ENCODE measurements around the gene RBM22. TPM values are rescaled to one million over a fixed set of nuclear protein-coding genes. Genes with fewer than 3 reads are reported as not detected.

RBM22 gene
- total and polyA plus RNA-seq, 2 donors: 38.4 to 76.7 TPM

GRCh38 chr5:150670275-150670947, 30.5 kb downstream of the RBM22 start:
- Histone ChIP-seq H3K36me3 (ENCODE audit: control insufficient read depth in 2 of 2, insufficient read depth in 2 of 2, low read length in 1 of 2) (no peaks in the 10 kb centered on the region), H3K4me1 (ENCODE audit: control insufficient read depth in 2 of 2, insufficient read depth in 2 of 2, low read length in 2 of 2) (peaks cover 2 to 17% of the 10 kb centered on the region in 2 donors), H3K4me3 (ENCODE audit: low read length in 2 of 2) (no peak overlapping the region), H3K9me3 (ENCODE audit: control insufficient read depth in 2 of 2, insufficient read depth in 1 of 2, low read length in 1 of 2) (no peaks in the 10 kb centered on the region), H3K27ac (ENCODE audit: low read depth in 1 of 2, low read length in 1 of 2) (no peak overlapping the region), H3K27me3 (ENCODE audit: control insufficient read depth in 2 of 2, insufficient read depth in 1 of 2, low read length in 1 of 2) (peaks cover 10 to 37% of the 10 kb centered on the region in 2 donors)
- WGBS: 96% methylated on average over 14 of the region's 14 CpGs
- no peak for DNase-seq (ENCODE audit: low read depth in 6 of 9, low spot score in 9 of 9)

- Histone ChIP-seq H3K27ac (ENCODE audit: low read depth in 1 of 2, low read length in 1 of 2) (no peak overlapping the region), H3K4me3 (ENCODE audit: low read length in 2 of 2) (no peak overlapping the region), H3K9me3 (ENCODE audit: control insufficient read depth in 2 of 2, insufficient read depth in 1 of 2, low read length in 1 of 2) (no peaks in the 10 kb centered on the region), H3K27me3 (ENCODE audit: control insufficient read depth in 2 of 2, insufficient read depth in 1 of 2, low read length in 1 of 2) (peaks cover 0 to 25% of the 10 kb centered on the region in 2 donors), H3K4me1 (ENCODE audit: control insufficient read depth in 2 of 2, insufficient read depth in 2 of 2, low read length in 2 of 2) (no peaks in the 10 kb centered on the region), H3K36me3 (ENCODE audit: control insufficient read depth in 2 of 2, insufficient read depth in 2 of 2, low read length in 1 of 2) (no peaks in the 10 kb centered on the region)
- DNase-seq (ENCODE audit: low read depth in 6 of 9, low spot score in 9 of 9): no peak
- 90% methylated on average over 12 of the region's 12 CpGs for WGBS
Measured at GRCh38 chr5:150665044-150665443, 35.8 kb downstream of the RBM22 start.

- Histone ChIP-seq H3K27me3 (ENCODE audit: control insufficient read depth in 2 of 2, insufficient read depth in 1 of 2, low read length in 1 of 2) (peaks cover 0 to 22% of the 10 kb centered on the region in 2 donors), H3K36me3 (ENCODE audit: control insufficient read depth in 2 of 2, insufficient read depth in 2 of 2, low read length in 1 of 2) (no peaks in the 10 kb centered on the region), H3K9me3 (ENCODE audit: control insufficient read depth in 2 of 2, insufficient read depth in 1 of 2, low read length in 1 of 2) (no peaks in the 10 kb centered on the region), H3K27ac (ENCODE audit: low read depth in 1 of 2, low read length in 1 of 2) (no peak overlapping the region), H3K4me3 (ENCODE audit: low read length in 2 of 2) (no peak overlapping the region), H3K4me1 (ENCODE audit: control insufficient read depth in 2 of 2, insufficient read depth in 2 of 2, low read length in 2 of 2) (no peaks in the 10 kb centered on the region)
- 96% methylated on average over 3 of the region's 3 CpGs for WGBS
- DNase-seq (ENCODE audit: low read depth in 6 of 9, low spot score in 9 of 9): no peak
Measured at GRCh38 chr5:150663936-150664335, 36.9 kb downstream of the RBM22 start.

- H3K9me3 ChIP-seq (ENCODE audit: control insufficient read depth in 2 of 2, insufficient read depth in 1 of 2, low read length in 1 of 2): no peaks in the 10 kb centered on the region
- 94% methylated on average over 4 of the region's 4 CpGs for WGBS
- DNase-seq (ENCODE audit: low read depth in 6 of 9, low spot score in 9 of 9): no peak
Measured at GRCh38 chr5:150662731-150663516, 37.9 kb downstream of the RBM22 start.

GRCh38 chr5:150661821-150662596, 38.9 kb downstream of the RBM22 start:
- Histone ChIP-seq H3K36me3 (ENCODE audit: control insufficient read depth in 2 of 2, insufficient read depth in 2 of 2, low read length in 1 of 2) (no peaks in the 10 kb centered on the region), H3K27ac (ENCODE audit: low read depth in 1 of 2, low read length in 1 of 2) (no peak overlapping the region), H3K9me3 (ENCODE audit: control insufficient read depth in 2 of 2, insufficient read depth in 1 of 2, low read length in 1 of 2) (no peaks in the 10 kb centered on the region), H3K4me3 (ENCODE audit: low read length in 2 of 2) (no peak overlapping the region), H3K27me3 (ENCODE audit: control insufficient read depth in 2 of 2, insufficient read depth in 1 of 2, low read length in 1 of 2) (peaks cover 0 to 20% of the 10 kb centered on the region in 2 donors), H3K4me1 (ENCODE audit: control insufficient read depth in 2 of 2, insufficient read depth in 2 of 2, low read length in 2 of 2) (peaks cover 0 to 3% of the 10 kb centered on the region in 2 donors)
- no peak for DNase-seq (ENCODE audit: low read depth in 6 of 9, low spot score in 9 of 9)
- 90% methylated on average over 10 of the region's 10 CpGs for WGBS

More at GRCh38 chr5:150662731-150663516, 37.9 kb downstream of the RBM22 start:
- Histone ChIP-seq H3K27me3 (ENCODE audit: control insufficient read depth in 2 of 2, insufficient read depth in 1 of 2, low read length in 1 of 2) (peaks cover 0 to 22% of the 10 kb centered on the region in 2 donors), H3K4me1 (ENCODE audit: control insufficient read depth in 2 of 2, insufficient read depth in 2 of 2, low read length in 2 of 2) (no peaks in the 10 kb centered on the region), H3K4me3 (ENCODE audit: low read length in 2 of 2) (no peak overlapping the region), H3K27ac (ENCODE audit: low read depth in 1 of 2, low read length in 1 of 2) (no peak overlapping the region), H3K36me3 (ENCODE audit: control insufficient read depth in 2 of 2, insufficient read depth in 2 of 2, low read length in 1 of 2) (no peaks in the 10 kb centered on the region)

- 94% methylated on average over 7 of the region's 7 CpGs for WGBS
- no peak for DNase-seq (ENCODE audit: low read depth in 6 of 9, low spot score in 9 of 9)
- Histone ChIP-seq H3K27ac (ENCODE audit: low read depth in 1 of 2, low read length in 1 of 2) (no peak within 1 kb of the TSS), H3K9me3 (ENCODE audit: control insufficient read depth in 2 of 2, insufficient read depth in 1 of 2, low read length in 1 of 2) (no peaks in the 10 kb centered on the region), H3K27me3 (ENCODE audit: control insufficient read depth in 2 of 2, insufficient read depth in 1 of 2, low read length in 1 of 2) (peaks cover 0 to 22% of the 10 kb centered on the region in 2 donors), H3K4me1 (ENCODE audit: control insufficient read depth in 2 of 2, insufficient read depth in 2 of 2, low read length in 2 of 2) (peaks cover 0 to 8% of the 10 kb centered on the region in 2 donors), H3K4me3 (ENCODE audit: low read length in 2 of 2) (no peak within 1 kb of the TSS), H3K36me3 (ENCODE audit: control insufficient read depth in 2 of 2, insufficient read depth in 2 of 2, low read length in 1 of 2) (no peaks in the 10 kb centered on the region)
Measured at GRCh38 chr5:150661086-150661485, 39.8 kb downstream of the RBM22 start, which contains the start of gene MYOZ3. Gene MYOZ3, plus strand, starts transcription at chr5:150661251. Its CDS starts 1,691 bp downstream, at chr5:150662942.

GRCh38 chr5:150660108-150660831, 40.6 kb downstream of the RBM22 start:
- Histone ChIP-seq H3K4me3 (ENCODE audit: low read length in 2 of 2) (no peak overlapping the region), H3K27ac (ENCODE audit: low read depth in 1 of 2, low read length in 1 of 2) (no peak overlapping the region), H3K36me3 (ENCODE audit: control insufficient read depth in 2 of 2, insufficient read depth in 2 of 2, low read length in 1 of 2) (no peaks in the 10 kb centered on the region), H3K4me1 (ENCODE audit: control insufficient read depth in 2 of 2, insufficient read depth in 2 of 2, low read length in 2 of 2) (peaks cover 0 to 11% of the 10 kb centered on the region in 2 donors), H3K27me3 (ENCODE audit: control insufficient read depth in 2 of 2, insufficient read depth in 1 of 2, low read length in 1 of 2) (peaks cover 0 to 22% of the 10 kb centered on the region in 2 donors), H3K9me3 (ENCODE audit: control insufficient read depth in 2 of 2, insufficient read depth in 1 of 2, low read length in 1 of 2) (no peaks in the 10 kb centered on the region)
- no peak for DNase-seq (ENCODE audit: low read depth in 6 of 9, low spot score in 9 of 9)
- WGBS: 91% methylated on average over 4 of the region's 4 CpGs

- DNase-seq (ENCODE audit: low read depth in 6 of 9, low spot score in 9 of 9): no peak
- H3K4me1 ChIP-seq (ENCODE audit: control insufficient read depth in 2 of 2, insufficient read depth in 2 of 2, low read length in 2 of 2): peaks cover 0 to 11% of the 10 kb centered on the region in 2 donors
- 96% methylated on average over 11 of the region's 11 CpGs for WGBS
- H3K9me3 ChIP-seq (ENCODE audit: control insufficient read depth in 2 of 2, insufficient read depth in 1 of 2, low read length in 1 of 2): no peaks in the 10 kb centered on the region
- peaks cover 0 to 18% of the 10 kb centered on the region in 2 donors for H3K27me3 ChIP-seq (ENCODE audit: control insufficient read depth in 2 of 2, insufficient read depth in 1 of 2, low read length in 1 of 2)
- H3K27ac ChIP-seq (ENCODE audit: low read depth in 1 of 2, low read length in 1 of 2): no peak overlapping the region
- H3K36me3 ChIP-seq (ENCODE audit: control insufficient read depth in 2 of 2, insufficient read depth in 2 of 2, low read length in 1 of 2): no peaks in the 10 kb centered on the region
- no peak overlapping the region for H3K4me3 ChIP-seq (ENCODE audit: low read length in 2 of 2)
Measured at GRCh38 chr5:150659360-150660107, 41.3 kb downstream of the RBM22 start.
